ENCODE results near the gene MYG1.
"Not testable (repeated sequence)": the region's sequence is repeated elsewhere in the genome, so short reads cannot be mapped to it uniquely, and the experiment has no call there.

The MYG1 gene

DNA sequence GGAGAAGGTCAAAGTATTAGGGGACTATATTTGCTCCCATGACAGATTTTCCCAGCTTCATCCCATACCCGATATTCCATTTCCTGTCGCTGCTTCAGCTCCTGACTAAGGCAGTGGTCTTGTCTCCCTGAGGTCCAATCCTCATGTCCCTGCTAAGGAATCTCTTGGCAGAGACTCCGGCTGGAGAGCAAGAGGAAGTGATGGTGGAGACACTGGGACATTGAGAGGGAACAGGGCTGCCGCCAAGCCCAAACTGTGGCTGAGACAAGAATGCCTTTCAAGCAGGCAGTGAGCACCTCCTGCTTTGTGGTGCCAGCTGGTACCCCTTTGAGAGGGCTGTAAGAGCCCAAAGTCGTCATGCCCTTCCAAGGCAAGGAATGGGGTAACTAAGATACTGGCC lies 31.2 kb downstream of the MYG1 start:
- H3K4me3 ChIP-seq (ENCODE audit: low read depth in 1 of 2, low read length in 1 of 2): no peak overlapping the region
- H3K36me3 ChIP-seq: no peaks in the 10 kb centered on the region
- peaks cover 89% of the 10 kb centered on the region for H3K27me3 ChIP-seq
- TF ChIP-seq CTCF (IDR thresholded peaks at IDR 0.05): no peak
- peaks cover 6 to 7% of the 10 kb centered on the region in 2 experiments for H3K4me1 ChIP-seq (ENCODE audit: control insufficient read depth in 1 of 2, insufficient read depth in 1 of 2, low read depth in 1 of 2, low read length in 1 of 2)
- no peak overlapping the region for H3K27ac ChIP-seq
- H3K9me3 ChIP-seq: no peaks in the 10 kb centered on the region

- H3K27ac ChIP-seq; H3K4me3 ChIP-seq (ENCODE audit: low read depth in 1 of 2, low read length in 1 of 2); H3K4me1 ChIP-seq (ENCODE audit: control insufficient read depth in 1 of 2, insufficient read depth in 1 of 2, low read depth in 1 of 2, low read length in 1 of 2); H3K36me3 ChIP-seq; H3K9me3 ChIP-seq: not testable (repeated sequence)
- peaks cover 89% of the 10 kb centered on the region for H3K27me3 ChIP-seq
Measured at GRCh38 chr12:53332339-53332738, 32.8 kb downstream of the MYG1 start.

GRCh38 chr12:53332744-53333143 lies 33.2 kb downstream of the MYG1 start:
- H3K4me3 ChIP-seq (ENCODE audit: low read depth in 1 of 2, low read length in 1 of 2): no peak overlapping the region
- H3K27me3 ChIP-seq: peaks cover 89% of the 10 kb centered on the region
- H3K36me3 ChIP-seq: no peaks in the 10 kb centered on the region
- peaks cover 0 to 6% of the 10 kb centered on the region in 2 experiments for H3K4me1 ChIP-seq (ENCODE audit: control insufficient read depth in 1 of 2, insufficient read depth in 1 of 2, low read depth in 1 of 2, low read length in 1 of 2)
- no peak overlapping the region for H3K27ac ChIP-seq
- H3K9me3 ChIP-seq: no peaks in the 10 kb centered on the region
- no peak for TF ChIP-seq CTCF (IDR thresholded peaks at IDR 0.05)

GRCh38 chr12:53333289-53333688 lies 33.8 kb downstream of the MYG1 start:
- H3K27me3 ChIP-seq: peaks cover 89% of the 10 kb centered on the region
- TF ChIP-seq CTCF (IDR thresholded peaks at IDR 0.05): no peak

GRCh38 chr12:53333845-53334244 lies 34.4 kb downstream of the MYG1 start:
- Histone ChIP-seq H3K27ac (no peak overlapping the region), H3K36me3 (no peaks in the 10 kb centered on the region), H3K27me3 (peaks cover 89% of the 10 kb centered on the region), H3K9me3 (no peaks in the 10 kb centered on the region), H3K4me1 (ENCODE audit: control insufficient read depth in 1 of 2, insufficient read depth in 1 of 2, low read depth in 1 of 2, low read length in 1 of 2) (peaks cover 0 to 6% of the 10 kb centered on the region in 2 experiments), H3K4me3 (ENCODE audit: low read depth in 1 of 2, low read length in 1 of 2) (no peak overlapping the region)
- no peak for TF ChIP-seq CTCF (IDR thresholded peaks at IDR 0.05)

More at GRCh38 chr12:53333289-53333688, 33.8 kb downstream of the MYG1 start:
- Histone ChIP-seq H3K9me3 (no peaks in the 10 kb centered on the region), H3K27ac (no peak overlapping the region), H3K4me1 (ENCODE audit: control insufficient read depth in 1 of 2, insufficient read depth in 1 of 2, low read depth in 1 of 2, low read length in 1 of 2) (peaks cover 0 to 6% of the 10 kb centered on the region in 2 experiments), H3K4me3 (ENCODE audit: low read depth in 1 of 2, low read length in 1 of 2) (no peak overlapping the region), H3K36me3 (no peaks in the 10 kb centered on the region)

GRCh38 chr12:53334822-53335221 lies 35.3 kb downstream of the MYG1 start:
- Histone ChIP-seq H3K4me3 (ENCODE audit: low read depth in 1 of 2, low read length in 1 of 2) (no peak overlapping the region), H3K9me3 (no peaks in the 10 kb centered on the region), H3K27me3 (peaks cover 93% of the 10 kb centered on the region), H3K27ac (no peak overlapping the region), H3K36me3 (no peaks in the 10 kb centered on the region), H3K4me1 (ENCODE audit: control insufficient read depth in 1 of 2, insufficient read depth in 1 of 2, low read depth in 1 of 2, low read length in 1 of 2) (peaks cover 0 to 6% of the 10 kb centered on the region in 2 experiments)
- TF ChIP-seq CTCF (IDR thresholded peaks at IDR 0.05): no peak

Measured in neutrophil (primary cell).